ENCODE measurements around the gene TEX9.
"Not testable (repeated sequence)": the region's sequence is repeated elsewhere in the genome, so short reads cannot be mapped to it uniquely, and the experiment has no call there.

Gene TEX9

GRCh38 chr15:56361987-56362386 is 3.2 kb upstream of the TEX9 start:
- in situ Hi-C loops (cut with MboI; ENCODE audit: low sequenced_read_pairs): no loop called here

GRCh38 chr15:56366211-56366610 is 985 bp downstream of the TEX9 start:
- in situ Hi-C loops (cut with MboI; ENCODE audit: low sequenced_read_pairs): no loop called here

- in situ Hi-C loops (cut with MboI; ENCODE audit: low sequenced_read_pairs): no loop called here
Observed at GRCh38 chr15:56367156-56367555, 1.9 kb downstream of the TEX9 start.

GRCh38 chr15:56369234-56369633 is 4.0 kb downstream of the TEX9 start:
- in situ Hi-C loops (cut with MboI; ENCODE audit: low sequenced_read_pairs): no loop called here

GRCh38 chr15:56371495-56372147 is 6.4 kb downstream of the TEX9 start:
- in situ Hi-C loops (cut with MboI; ENCODE audit: low sequenced_read_pairs): no loop called here

- in situ Hi-C loops (cut with MboI; ENCODE audit: low sequenced_read_pairs): not testable (repeated sequence)
Observed at GRCh38 chr15:56374693-56375092, 9.5 kb downstream of the TEX9 start.

GRCh38 chr15:56377822-56378221 is 12.6 kb downstream of the TEX9 start:
- in situ Hi-C loops (cut with MboI; ENCODE audit: low sequenced_read_pairs): not testable (repeated sequence)

GRCh38 chr15:56383010-56383409 is 17.8 kb downstream of the TEX9 start:
- in situ Hi-C loops (cut with MboI; ENCODE audit: low sequenced_read_pairs): no loop called here

- in situ Hi-C loops (cut with MboI; ENCODE audit: low sequenced_read_pairs): no loop called here
Observed at GRCh38 chr15:56385908-56386307, 20.7 kb downstream of the TEX9 start.

- in situ Hi-C loops (cut with MboI; ENCODE audit: low sequenced_read_pairs): no loop called here
Observed at GRCh38 chr15:56390739-56391267, 25.6 kb downstream of the TEX9 start.

- in situ Hi-C loops (cut with MboI; ENCODE audit: low sequenced_read_pairs): no loop called here
Observed at GRCh38 chr15:56393277-56393676, 28.1 kb downstream of the TEX9 start.

- in situ Hi-C loops (cut with MboI; ENCODE audit: low sequenced_read_pairs): no loop called here
Observed at GRCh38 chr15:56394909-56395308, 29.7 kb downstream of the TEX9 start.

GRCh38 chr15:56397325-56397724 is 32.1 kb downstream of the TEX9 start:
- in situ Hi-C loops (cut with MboI; ENCODE audit: low sequenced_read_pairs): not testable (repeated sequence)

GRCh38 chr15:56399209-56399608 is 34.0 kb downstream of the TEX9 start:
- in situ Hi-C loops (cut with MboI; ENCODE audit: low sequenced_read_pairs): not testable (repeated sequence)

GRCh38 chr15:56410721-56411120 is 45.5 kb downstream of the TEX9 start:
- in situ Hi-C loops (cut with MboI; ENCODE audit: low sequenced_read_pairs): no loop called here

GRCh38 chr15:56411122-56411749 is 46.0 kb downstream of the TEX9 start:
- in situ Hi-C loops (cut with MboI; ENCODE audit: low sequenced_read_pairs): no loop called here

GRCh38 chr15:56413114-56413733 is 48.0 kb downstream of the TEX9 start:
- in situ Hi-C loops (cut with MboI; ENCODE audit: low sequenced_read_pairs): not testable (repeated sequence)

GRCh38 chr15:56425276-56425675 is 60.0 kb downstream of the TEX9 start:
- in situ Hi-C loops (cut with MboI; ENCODE audit: low sequenced_read_pairs): no loop called here

GRCh38 chr15:56425976-56426375 is 60.8 kb downstream of the TEX9 start:
- in situ Hi-C loops (cut with MboI; ENCODE audit: low sequenced_read_pairs): no loop called here

- in situ Hi-C loops (cut with MboI; ENCODE audit: low sequenced_read_pairs): no loop called here
Observed at GRCh38 chr15:56428821-56429458, 63.7 kb downstream of the TEX9 start.

GRCh38 chr15:56432304-56432703 is 67.1 kb downstream of the TEX9 start:
- in situ Hi-C loops (cut with MboI; ENCODE audit: low sequenced_read_pairs): no loop called here
